Measurements from ENCODE around the gene RAP2C.

DNA sequence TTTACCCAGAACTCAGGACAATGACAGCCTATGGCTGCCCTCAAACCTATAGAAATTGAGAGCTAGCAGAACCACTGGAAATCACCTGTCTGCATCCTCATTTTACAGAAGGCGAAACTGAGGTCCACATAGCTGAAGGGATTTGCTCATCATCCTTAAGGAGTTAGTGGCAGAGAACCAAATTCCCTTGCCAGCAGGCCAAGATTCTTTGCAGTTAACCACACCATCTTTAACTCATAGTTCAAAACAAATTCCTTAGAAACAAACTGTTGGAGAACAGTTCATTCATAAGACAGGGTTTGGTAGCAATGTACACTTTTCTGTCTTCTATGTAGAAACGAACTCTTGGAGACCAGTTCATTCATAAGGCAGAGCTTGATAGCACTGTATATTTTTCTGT lies 37.9 kb upstream of the RAP2C start:
- TF ChIP-seq, protein P1, sequence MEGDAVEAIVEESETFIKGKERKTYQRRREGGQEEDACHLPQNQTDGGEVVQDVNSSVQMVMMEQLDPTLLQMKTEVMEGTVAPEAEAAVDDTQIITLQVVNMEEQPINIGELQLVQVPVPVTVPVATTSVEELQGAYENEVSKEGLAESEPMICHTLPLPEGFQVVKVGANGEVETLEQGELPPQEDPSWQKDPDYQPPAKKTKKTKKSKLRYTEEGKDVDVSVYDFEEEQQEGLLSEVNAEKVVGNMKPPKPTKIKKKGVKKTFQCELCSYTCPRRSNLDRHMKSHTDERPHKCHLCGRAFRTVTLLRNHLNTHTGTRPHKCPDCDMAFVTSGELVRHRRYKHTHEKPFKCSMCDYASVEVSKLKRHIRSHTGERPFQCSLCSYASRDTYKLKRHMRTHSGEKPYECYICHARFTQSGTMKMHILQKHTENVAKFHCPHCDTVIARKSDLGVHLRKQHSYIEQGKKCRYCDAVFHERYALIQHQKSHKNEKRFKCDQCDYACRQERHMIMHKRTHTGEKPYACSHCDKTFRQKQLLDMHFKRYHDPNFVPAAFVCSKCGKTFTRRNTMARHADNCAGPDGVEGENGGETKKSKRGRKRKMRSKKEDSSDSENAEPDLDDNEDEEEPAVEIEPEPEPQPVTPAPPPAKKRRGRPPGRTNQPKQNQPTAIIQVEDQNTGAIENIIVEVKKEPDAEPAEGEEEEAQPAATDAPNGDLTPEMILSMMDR (IDR thresholded peaks at IDR 0.05 in 4 of 5, conservative IDR thresholded peaks at IDR 0.05 in 1 of 5), result no peak
- TF ChIP-seq POLR2A (IDR thresholded peaks at IDR 0.05), result no peak
